Liver (tissue), 3 donors: ENCODE measurements around the gene DCC.

ENCODE experiments used
- JUND ChIP-seq, 2 donors: IDR thresholded peaks; 2 replicates each; pipeline ENCODE4 v1.6.1; 2016; ENCODE audit warnings: antibody characterized with exemption in 2 of 2
- RAD21 ChIP-seq, 2 donors: IDR thresholded peaks; 2 replicates each; pipeline ENCODE4 v1.6.1; 2016; ENCODE audit warnings: antibody characterized with exemption in 2 of 2, mild to moderate bottlenecking in 2 of 2
- RXRA ChIP-seq, 2 donors: IDR thresholded peaks; 2 replicates each; pipeline ENCODE4 v1.6.1; 2017 to 2018; ENCODE audit warnings: antibody characterized with exemption in 2 of 2, mild to moderate bottlenecking in 1 of 2
- TAF1 ChIP-seq: conservative IDR thresholded peaks from 2 replicates; pipeline ENCODE4 v1.6.1; 2016; ENCODE audit warnings: antibody characterized with exemption, mild to moderate bottlenecking
- YY1 ChIP-seq: IDR thresholded peaks from 2 replicates; pipeline ENCODE4 v1.6.1; 2016; ENCODE audit warnings: antibody characterized with exemption, mild to moderate bottlenecking
- TF ChIP-seq, protein P1 (sequence below): fragments of 150-350 bp; IDR thresholded peaks from 2 replicates; pipeline ENCODE4 v1.5.1; 2017; ENCODE audit warnings: improper control_type of control experiment, low read depth, low read length; ENCODE audit not compliant: missing input control
- TF ChIP-seq, protein P2 (sequence below): IDR thresholded peaks from 2 replicates; pipeline ENCODE4 v1.6.1; 2016; ENCODE audit warnings: antibody characterized with exemption
- TF ChIP-seq, protein P3 (sequence below): IDR thresholded peaks from 2 replicates; pipeline ENCODE4 v1.6.1; 2016; ENCODE audit warnings: antibody characterized with exemption
- TF ChIP-seq, protein P4 (sequence below): IDR thresholded peaks from 2 replicates; pipeline ENCODE4 v1.6.1; 2016; ENCODE audit warnings: antibody characterized with exemption, mild to moderate bottlenecking
- TF ChIP-seq, protein P5 (sequence below): IDR thresholded peaks from 2 replicates; pipeline ENCODE4 v1.6.1; 2016; ENCODE audit warnings: antibody characterized with exemption
- donor health status: healthy.
- donor health status: healthy.

DNA sequence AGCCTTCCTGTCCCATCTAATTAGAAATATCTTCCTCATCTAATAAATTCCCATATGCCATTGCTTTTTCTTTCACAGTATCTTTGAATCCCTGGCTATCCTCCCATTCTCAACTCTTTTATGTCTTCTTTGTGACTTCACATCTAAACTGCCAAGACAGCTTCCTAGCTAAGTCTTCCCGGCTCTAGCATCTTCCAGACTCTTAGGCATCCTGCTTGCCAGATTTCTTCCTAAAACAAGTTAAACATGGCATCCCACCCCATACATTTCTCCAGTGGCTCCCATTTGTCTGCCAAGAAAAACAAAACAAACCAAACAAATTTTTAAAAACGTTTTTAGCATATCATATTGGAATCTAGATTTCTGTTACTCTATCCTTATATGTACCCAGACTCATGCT, 1132.5 kb downstream of the DCC start:
- TF ChIP-seq, protein P1, sequence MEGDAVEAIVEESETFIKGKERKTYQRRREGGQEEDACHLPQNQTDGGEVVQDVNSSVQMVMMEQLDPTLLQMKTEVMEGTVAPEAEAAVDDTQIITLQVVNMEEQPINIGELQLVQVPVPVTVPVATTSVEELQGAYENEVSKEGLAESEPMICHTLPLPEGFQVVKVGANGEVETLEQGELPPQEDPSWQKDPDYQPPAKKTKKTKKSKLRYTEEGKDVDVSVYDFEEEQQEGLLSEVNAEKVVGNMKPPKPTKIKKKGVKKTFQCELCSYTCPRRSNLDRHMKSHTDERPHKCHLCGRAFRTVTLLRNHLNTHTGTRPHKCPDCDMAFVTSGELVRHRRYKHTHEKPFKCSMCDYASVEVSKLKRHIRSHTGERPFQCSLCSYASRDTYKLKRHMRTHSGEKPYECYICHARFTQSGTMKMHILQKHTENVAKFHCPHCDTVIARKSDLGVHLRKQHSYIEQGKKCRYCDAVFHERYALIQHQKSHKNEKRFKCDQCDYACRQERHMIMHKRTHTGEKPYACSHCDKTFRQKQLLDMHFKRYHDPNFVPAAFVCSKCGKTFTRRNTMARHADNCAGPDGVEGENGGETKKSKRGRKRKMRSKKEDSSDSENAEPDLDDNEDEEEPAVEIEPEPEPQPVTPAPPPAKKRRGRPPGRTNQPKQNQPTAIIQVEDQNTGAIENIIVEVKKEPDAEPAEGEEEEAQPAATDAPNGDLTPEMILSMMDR, result no peak
- TF ChIP-seq, protein P2, sequence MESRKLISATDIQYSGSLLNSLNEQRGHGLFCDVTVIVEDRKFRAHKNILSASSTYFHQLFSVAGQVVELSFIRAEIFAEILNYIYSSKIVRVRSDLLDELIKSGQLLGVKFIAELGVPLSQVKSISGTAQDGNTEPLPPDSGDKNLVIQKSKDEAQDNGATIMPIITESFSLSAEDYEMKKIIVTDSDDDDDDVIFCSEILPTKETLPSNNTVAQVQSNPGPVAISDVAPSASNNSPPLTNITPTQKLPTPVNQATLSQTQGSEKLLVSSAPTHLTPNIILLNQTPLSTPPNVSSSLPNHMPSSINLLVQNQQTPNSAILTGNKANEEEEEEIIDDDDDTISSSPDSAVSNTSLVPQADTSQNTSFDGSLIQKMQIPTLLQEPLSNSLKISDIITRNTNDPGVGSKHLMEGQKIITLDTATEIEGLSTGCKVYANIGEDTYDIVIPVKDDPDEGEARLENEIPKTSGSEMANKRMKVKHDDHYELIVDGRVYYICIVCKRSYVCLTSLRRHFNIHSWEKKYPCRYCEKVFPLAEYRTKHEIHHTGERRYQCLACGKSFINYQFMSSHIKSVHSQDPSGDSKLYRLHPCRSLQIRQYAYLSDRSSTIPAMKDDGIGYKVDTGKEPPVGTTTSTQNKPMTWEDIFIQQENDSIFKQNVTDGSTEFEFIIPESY, result no peak
- TF ChIP-seq, protein P3, sequence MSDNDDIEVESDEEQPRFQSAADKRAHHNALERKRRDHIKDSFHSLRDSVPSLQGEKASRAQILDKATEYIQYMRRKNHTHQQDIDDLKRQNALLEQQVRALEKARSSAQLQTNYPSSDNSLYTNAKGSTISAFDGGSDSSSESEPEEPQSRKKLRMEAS, result no peak
- TF ChIP-seq, protein P4, sequence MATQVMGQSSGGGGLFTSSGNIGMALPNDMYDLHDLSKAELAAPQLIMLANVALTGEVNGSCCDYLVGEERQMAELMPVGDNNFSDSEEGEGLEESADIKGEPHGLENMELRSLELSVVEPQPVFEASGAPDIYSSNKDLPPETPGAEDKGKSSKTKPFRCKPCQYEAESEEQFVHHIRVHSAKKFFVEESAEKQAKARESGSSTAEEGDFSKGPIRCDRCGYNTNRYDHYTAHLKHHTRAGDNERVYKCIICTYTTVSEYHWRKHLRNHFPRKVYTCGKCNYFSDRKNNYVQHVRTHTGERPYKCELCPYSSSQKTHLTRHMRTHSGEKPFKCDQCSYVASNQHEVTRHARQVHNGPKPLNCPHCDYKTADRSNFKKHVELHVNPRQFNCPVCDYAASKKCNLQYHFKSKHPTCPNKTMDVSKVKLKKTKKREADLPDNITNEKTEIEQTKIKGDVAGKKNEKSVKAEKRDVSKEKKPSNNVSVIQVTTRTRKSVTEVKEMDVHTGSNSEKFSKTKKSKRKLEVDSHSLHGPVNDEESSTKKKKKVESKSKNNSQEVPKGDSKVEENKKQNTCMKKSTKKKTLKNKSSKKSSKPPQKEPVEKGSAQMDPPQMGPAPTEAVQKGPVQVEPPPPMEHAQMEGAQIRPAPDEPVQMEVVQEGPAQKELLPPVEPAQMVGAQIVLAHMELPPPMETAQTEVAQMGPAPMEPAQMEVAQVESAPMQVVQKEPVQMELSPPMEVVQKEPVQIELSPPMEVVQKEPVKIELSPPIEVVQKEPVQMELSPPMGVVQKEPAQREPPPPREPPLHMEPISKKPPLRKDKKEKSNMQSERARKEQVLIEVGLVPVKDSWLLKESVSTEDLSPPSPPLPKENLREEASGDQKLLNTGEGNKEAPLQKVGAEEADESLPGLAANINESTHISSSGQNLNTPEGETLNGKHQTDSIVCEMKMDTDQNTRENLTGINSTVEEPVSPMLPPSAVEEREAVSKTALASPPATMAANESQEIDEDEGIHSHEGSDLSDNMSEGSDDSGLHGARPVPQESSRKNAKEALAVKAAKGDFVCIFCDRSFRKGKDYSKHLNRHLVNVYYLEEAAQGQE, result no peak
- TF ChIP-seq TAF1 (no peak), JUND (IDR thresholded peaks at IDR 0.05) (no peak), RAD21 (IDR thresholded peaks at IDR 0.05) (no peak), RXRA (IDR thresholded peaks at IDR 0.05) (no peak), YY1 (no peak)
- TF ChIP-seq, protein P5, sequence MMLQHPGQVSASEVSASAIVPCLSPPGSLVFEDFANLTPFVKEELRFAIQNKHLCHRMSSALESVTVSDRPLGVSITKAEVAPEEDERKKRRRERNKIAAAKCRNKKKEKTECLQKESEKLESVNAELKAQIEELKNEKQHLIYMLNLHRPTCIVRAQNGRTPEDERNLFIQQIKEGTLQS, result no peak
